ENCODE results near the gene NR3C1. TPM values are rescaled to one million over a fixed set of nuclear protein-coding genes. Genes with fewer than 3 reads are reported as not detected.

The NR3C1 gene
- total RNA-seq, 1 experiment from 2014 or later, result 31.4 TPM

GRCh38 chr5:143393524-143393923 lies 10.0 kb downstream of the NR3C1 start:
- no peak overlapping the region for H3K23ac ChIP-seq (ENCODE audit: insufficient read length, low read depth, low read length)
- H3K4me1 Mint-ChIP-seq, result peaks cover 42 to 49% of the 10 kb centered on the region in 2 experiments
- peaks cover 0 to 5% (median 0%) of the 10 kb centered on the region in 3 experiments; a peak in 1 of 7 replicates for H3K36me3 Mint-ChIP-seq (ENCODE audit: insufficient read depth in 1 of 3, low read depth in 3 of 3)
- H3K4ac ChIP-seq (ENCODE audit: low read depth, low read length), result no peak overlapping the region
- H3K27ac Mint-ChIP-seq, result peak overlapping the region in 1 of 3 experiments; percentile 40; a peak in 1 of 7 replicates
- no peaks in the 10 kb centered on the region for H4K20me1 ChIP-seq (ENCODE audit: control insufficient read depth, insufficient read depth, insufficient read length)
- no peak overlapping the region for H4K5ac ChIP-seq (ENCODE audit: insufficient read length, low read depth, low read length)
- no peak overlapping the region for H2BK15ac ChIP-seq (ENCODE audit: low read depth, low read length)
- no peak for TF ChIP-seq CTCF (conservative IDR thresholded peaks at IDR 0.05)
- H2AFZ ChIP-seq (ENCODE audit: low read length), result no peak overlapping the region
- no peak overlapping the region for H3K14ac ChIP-seq (ENCODE audit: insufficient read depth, low read length)
- H3K9ac ChIP-seq (ENCODE audit: extremely low read depth, insufficient read length, low read length), result no peak overlapping the region
- H3K4me1 ChIP-seq (ENCODE audit: insufficient read depth, low read length), result no peaks in the 10 kb centered on the region
- H3K79me1 ChIP-seq (ENCODE audit: insufficient read depth, low read depth, low read length, poor library complexity, severe bottlenecking), result no peaks in the 10 kb centered on the region
- H2BK120ac ChIP-seq (ENCODE audit: low read depth, low read length, poor library complexity, severe bottlenecking), result no peak overlapping the region
- WGBS (ENCODE audit: extremely low coverage, insufficient read length, low lambda C conversion rate), result no CpG with 5 or more reads among the region's 1 CpG
- H3K9me3 Mint-ChIP-seq, result no peaks in the 10 kb centered on the region
- no peak overlapping the region for H2BK12ac ChIP-seq (ENCODE audit: insufficient read length, low read depth, low read length)
- no peaks in the 10 kb centered on the region for H3K23me2 ChIP-seq (ENCODE audit: insufficient read length, low read depth, low read length, poor library complexity, severe bottlenecking)
- H3K4me2 ChIP-seq (ENCODE audit: insufficient read depth, insufficient read length, low read length), result no peak overlapping the region
- H3K27me3 Mint-ChIP-seq (ENCODE audit: low read depth), result no peaks in the 10 kb centered on the region
- no peak overlapping the region for H4K8ac ChIP-seq (replicated peaks; ENCODE audit: insufficient read length, low read depth, low read length)
- H3T11ph ChIP-seq (ENCODE audit: low read length), result no peak overlapping the region
- no peak overlapping the region for H3K56ac ChIP-seq (ENCODE audit: insufficient read length, low read depth, low read length)
- H4K91ac ChIP-seq (ENCODE audit: insufficient read length, low read depth, low read length), result no peak overlapping the region
- no peak overlapping the region for H2BK20ac ChIP-seq (ENCODE audit: low read depth, low read length, poor library complexity, severe bottlenecking)
- no peak overlapping the region for H3K4me3 Mint-ChIP-seq
- no peaks in the 10 kb centered on the region for H3K79me2 ChIP-seq (ENCODE audit: insufficient read depth, low read length)
- H3K18ac ChIP-seq (ENCODE audit: insufficient read length, low read depth, low read length), result no peak overlapping the region
- H2AK5ac ChIP-seq (ENCODE audit: insufficient read length, low read length), result no peak overlapping the region
- DNase-seq, result no peak
- no peaks in the 10 kb centered on the region for H3K9me3 ChIP-seq (ENCODE audit: control insufficient read depth, low read depth, low read length)
- no peak overlapping the region for H2BK5ac ChIP-seq (ENCODE audit: insufficient read length, low read length)
- H3K27ac ChIP-seq (ENCODE audit: insufficient read length, low read depth, low read length), result no peak overlapping the region
- no peaks in the 10 kb centered on the region for H3K27me3 ChIP-seq (ENCODE audit: insufficient read depth, low read length)

Data from H9 (cell line).